M059J (cell line): ENCODE results near the gene COL6A1. TPM values are rescaled to one million over a fixed set of nuclear protein-coding genes. Genes with fewer than 3 reads are reported as not detected.
"Not testable (repeated sequence)": the region's sequence is repeated elsewhere in the genome, so short reads cannot be mapped to it uniquely, and the experiment has no call there.

Experiments used
- DNase-seq: peaks from one replicate; pipeline ENCODE4 v3.0.0-alpha.2; 2012; ENCODE audit warnings: low read depth
- total RNA-seq: library from RNA; depleted of rRNA; stranded (reverse); fragments of >200 nt; shearing (Covaris generic); gene quantifications from 2 replicates; pipeline ENCODE4 v1.2.3, GENCODE V29; 2014

The COL6A1 gene
- total RNA-seq, 1 experiment from 2014 or later = 271 TPM

DNA sequence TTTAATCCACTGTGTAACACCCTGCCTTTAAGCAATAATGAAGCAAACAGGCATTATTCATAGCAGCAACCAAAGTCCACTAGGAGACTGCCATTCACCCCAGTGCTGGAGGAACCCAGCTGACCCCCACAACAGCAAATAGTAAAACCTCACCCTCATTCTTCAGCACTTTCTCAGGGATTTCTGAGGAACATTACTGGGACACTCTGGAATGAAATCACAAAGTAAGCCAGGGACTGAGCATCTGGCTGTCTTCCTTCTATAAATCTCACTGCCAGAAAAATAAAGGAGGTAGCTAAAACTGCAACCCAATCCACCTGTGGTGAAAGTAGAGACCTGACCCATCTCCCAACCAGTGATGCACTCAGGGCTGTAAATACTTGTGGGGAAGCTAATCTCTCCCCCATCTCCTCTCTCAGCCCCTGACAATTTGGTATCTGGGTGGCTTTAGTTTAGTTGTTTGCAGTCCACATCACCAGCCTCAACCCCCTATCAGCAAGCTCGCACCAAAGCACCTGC is 47.1 kb downstream of the COL6A1 start:
- DNase-seq = no peak

DNA sequence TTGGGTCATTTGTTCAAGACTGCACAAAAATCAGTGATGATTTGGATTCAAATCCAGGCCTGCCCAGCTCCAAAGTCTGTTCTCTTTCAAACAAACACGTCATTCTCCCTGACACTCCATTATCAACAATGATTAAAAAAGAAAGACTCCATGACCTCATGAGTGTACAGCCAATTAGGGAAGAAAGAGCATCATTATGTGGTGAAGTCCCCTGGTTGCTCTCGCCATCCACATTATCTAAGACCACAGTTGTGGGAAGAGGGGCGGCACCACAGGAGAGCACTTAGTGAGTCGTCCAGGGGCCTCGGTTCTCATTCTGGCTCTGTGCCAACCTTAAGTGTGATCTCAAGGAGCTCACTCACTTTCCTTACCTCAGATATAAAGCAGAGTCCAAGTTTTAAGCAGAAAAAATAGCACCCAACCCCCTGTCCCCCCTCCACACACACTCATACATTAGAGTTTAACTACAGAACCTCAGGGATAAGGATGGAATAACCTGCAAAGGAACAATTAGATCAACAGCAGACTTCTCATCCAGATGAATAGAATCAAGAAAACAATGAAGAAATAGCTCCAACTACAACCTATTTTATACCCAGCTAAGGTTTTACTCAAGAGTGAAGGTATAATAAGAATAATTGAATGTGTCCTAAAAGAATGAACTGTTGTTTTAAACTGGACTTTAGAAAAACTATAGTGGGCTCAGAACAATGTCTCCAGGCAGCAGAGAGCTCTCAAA is 47.8 kb downstream of the COL6A1 start:
- DNase-seq = no peak

DNA sequence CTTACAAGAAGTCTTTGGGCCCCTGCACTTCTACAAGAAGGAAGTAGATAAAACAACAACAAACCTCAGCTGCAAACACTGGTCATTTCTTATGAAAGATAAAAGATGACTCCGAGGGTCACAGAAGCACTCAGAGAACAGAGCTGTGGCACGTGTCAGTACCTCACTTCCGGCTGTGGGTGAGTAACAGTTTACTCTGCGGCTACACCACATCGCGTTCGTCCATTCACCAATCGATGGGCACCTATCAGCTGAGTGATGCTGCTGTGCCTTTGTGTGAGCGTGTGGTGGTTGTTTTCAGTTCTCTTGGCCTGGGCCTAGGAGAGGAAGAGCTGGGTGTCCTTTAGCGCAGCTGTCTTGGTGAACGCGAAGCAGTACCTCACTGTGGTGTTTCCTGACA is 49.9 kb downstream of the COL6A1 start:
- no peak for DNase-seq

DNA sequence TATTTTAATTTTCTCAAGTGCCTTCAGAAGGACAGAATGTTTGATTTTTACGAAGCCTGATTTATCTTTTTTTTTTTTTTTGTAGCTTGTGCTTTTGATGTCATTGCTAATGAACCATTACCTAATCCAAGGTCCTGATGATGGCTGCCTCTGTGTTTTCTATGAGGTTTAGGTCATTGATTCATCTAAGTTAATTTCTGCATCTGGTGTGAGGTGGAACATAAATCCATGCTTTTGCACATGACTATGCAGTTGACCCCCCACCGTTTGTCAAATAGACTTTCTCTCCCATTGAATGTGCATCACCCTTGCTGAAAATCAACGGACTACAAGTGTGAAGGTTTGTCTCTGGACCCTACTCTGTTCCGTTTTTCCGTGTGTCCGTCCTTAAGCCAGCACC is 50.5 kb downstream of the COL6A1 start:
- DNase-seq = no peak

DNA sequence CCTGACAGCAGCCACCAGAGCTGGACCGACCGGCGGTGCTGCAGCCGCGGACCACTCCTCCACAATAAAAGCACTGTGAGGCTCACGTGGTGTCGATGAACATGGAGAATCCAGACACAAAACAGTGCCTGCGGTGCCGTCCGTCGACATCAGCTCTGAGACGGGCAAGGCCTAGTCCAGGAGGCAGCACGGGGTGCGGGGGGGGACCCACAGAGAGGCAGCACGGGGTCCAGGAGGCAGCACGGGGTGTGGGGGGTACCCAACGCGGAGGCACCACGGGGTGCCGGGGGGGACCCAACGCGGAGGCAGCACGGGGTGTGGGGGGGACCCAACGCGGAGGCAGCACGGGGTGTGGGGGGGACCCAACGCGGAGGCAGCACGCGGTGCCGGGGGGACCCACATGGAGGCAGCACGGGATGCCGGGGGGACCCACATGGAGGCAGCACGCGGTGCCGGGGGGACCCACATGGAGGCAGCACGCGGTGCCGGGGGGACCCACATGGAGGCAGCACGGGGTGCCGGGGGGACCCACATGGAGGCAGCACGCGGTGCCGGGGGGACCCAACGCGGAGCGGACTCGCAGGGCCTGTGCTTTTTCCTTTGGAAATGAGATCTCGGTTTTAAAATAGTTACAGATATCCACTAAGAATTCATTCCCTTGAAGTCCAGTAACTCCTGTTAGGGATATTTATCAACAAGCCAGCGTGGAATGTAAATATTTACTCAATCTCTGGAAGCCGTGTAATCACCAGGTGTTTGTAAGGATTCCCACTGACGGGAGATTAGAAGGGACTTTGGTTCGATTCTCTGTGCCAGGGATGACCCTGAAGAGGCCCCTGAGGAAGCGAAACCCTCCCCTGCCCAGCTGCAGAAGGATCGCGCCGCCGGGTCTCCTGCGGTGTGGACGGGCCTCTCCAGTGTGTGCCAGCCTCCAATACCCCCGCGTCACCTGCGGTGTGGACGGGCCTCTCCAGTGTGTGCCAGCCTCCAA is 52.1 kb downstream of the COL6A1 start:
- no peak for DNase-seq

DNA sequence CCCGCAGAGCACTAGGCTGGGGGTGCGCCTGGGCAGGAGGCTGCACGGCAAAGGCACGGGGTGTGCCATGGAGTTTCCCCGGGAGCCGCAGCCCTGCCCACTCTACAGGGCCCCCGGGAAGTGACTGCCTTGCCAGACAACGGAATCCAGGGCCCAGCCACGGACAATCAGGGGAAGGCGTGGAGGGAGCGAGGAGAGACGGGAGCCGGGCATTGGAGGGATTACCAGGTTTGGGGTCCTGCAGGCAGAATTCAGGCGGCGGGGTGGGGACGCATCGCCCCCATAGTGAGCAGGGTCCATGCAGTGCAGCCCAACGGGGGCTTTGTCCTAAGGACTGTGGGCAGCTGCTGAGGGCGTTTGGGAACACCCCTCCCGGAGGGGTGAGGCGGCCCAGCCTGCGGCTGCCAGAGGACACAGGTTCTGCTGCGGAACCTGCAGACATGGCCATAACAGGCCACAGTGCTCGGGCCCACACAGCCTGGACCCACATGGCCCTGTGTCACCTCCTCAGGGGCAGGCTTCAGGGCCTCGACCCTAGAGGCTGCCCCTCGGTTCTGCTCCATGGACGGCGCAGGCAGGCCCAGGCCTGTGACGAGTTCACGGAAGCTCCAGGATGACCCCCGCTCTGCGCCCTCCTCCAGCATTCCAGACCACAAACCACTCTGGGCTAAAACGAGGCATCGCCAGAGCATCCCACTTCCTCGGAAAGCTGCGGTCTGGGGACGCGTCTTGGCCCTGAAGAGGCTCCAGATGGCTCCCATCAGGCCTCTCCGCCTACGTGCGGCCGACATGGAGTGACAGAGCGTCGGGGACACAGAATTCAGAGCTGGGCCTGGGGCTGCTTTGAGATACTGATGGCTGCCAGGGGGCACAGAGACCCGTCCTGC is 54.5 kb downstream of the COL6A1 start:
- DNase-seq = no peak

DNA sequence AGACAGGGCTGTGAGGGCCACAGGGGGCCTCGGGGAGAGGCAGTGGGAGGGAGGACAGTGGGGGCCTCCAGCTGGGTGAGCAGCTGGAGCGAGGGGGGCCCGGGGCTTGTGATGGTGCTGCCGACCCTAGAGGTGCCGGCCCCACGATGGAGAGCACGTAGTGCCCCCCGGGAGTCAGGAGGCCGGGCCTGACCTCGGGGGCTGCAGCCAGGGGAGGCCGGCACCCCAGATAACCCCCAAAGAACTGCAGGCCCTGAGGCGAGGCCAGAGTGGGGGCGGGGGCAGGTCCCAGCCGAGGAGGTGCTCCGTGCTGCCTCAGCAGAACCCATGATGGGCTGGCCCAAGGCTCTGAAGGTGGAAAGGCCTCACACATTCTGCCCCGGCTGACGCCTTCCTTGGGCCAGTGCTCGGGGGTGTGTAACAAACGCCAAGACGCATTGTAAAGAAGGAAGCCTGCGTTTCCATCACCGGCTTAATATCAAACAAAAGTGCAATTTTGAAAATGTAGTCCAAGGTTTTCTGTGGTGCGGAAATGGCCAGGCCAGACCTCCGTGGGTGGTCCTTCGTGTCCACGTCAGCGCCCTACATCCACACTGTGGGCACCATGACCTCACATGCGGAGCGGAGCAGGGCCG is 55.2 kb downstream of the COL6A1 start:
- DNase-seq = no peak

DNA sequence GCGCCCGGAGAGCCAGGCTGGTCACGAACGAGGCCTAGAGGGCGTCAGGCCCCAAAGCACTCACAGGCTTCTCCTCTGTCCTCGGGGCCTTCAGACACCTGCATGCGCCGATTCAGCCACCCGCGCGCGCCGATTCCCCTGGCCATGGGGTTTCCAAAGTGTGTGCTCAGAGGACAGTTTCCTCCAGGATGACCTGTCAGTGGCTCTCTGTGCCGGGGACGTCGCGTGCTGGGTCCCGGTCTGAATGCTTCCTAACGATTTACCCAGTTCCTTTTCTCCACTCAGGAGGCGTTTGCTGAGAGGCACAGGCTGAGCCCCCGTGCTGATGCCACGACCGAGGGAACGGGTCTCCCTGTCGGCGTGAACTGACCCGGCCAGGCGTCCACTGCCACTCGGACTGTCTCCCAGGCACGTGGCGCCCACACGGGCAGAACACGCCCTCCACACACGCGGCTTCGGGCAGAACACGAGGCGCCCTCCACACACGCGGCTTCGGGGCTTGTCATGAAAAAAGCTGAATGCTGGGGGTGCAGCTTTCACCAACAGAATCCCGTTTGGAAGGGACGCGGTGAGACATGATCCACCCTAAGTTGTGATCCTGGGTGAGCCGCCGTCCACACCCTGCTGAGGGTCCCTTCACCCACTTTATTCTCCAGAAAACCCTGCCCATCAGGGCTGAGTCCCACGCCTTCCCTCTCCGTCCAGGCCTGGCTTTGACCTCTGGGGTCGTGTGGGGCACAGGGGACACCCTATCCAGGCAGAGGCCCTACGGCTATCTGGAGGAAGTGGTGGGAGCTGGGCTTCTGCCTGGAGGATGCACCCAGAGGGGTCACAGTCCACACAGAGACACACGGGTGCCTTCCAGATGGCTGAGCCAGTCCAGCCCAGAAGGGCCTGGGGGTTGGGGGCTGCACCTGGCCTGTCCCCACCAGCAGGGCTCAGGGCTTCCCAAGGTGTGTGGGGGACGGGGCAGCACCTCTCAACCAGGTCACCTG is 56.1 kb downstream of the COL6A1 start:
- no peak for DNase-seq

DNA sequence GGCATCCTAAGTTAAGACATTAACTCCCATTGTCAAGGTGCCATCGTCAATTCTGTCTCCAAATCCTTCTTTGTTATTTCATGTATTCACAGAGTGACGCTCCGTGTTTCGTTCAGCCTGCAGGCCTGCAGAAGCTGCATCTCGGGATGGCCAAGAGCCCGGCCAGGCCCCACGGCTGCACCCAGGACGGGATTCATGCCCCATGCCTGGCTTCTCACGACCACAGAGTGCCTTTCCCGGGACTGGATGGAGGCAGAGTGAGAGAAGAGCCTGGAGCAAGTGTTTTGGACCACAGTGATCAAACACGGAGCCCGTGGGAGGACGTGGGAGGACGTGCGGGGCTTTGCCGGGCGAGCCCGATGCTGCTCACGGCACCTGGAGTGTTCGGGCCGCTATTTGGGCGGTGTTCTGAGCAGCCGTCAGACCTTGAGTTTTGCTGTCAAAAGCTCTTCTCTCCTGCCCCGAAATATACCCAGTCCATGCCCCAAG is 56.8 kb downstream of the COL6A1 start:
- DNase-seq = no peak

DNA sequence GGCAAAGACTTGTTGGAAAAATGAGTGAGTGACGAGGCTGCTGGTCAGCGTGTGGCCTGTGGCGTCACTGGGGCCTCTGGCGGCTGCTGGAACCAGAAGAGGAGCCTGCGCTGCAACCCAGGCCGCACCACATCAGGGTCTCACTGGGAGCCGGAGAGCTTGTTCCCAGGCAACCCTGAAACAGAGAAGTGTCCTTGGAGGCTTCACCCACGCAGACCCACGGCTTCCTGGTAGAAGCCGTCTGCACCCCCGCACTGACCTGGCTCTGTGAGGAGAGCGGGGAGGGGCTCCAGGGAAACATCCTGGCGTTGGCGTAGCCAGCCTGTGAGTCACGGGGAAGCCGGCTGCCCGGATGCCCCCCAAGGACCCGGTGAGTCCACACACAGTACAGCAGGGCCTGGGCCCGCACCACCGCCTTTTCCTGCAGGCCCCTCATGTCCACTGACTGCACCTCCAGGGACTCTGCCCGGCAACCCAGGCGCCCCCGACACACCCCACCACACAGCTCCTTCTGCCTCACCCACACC is 57.4 kb downstream of the COL6A1 start:
- DNase-seq = peak; percentile 81

DNA sequence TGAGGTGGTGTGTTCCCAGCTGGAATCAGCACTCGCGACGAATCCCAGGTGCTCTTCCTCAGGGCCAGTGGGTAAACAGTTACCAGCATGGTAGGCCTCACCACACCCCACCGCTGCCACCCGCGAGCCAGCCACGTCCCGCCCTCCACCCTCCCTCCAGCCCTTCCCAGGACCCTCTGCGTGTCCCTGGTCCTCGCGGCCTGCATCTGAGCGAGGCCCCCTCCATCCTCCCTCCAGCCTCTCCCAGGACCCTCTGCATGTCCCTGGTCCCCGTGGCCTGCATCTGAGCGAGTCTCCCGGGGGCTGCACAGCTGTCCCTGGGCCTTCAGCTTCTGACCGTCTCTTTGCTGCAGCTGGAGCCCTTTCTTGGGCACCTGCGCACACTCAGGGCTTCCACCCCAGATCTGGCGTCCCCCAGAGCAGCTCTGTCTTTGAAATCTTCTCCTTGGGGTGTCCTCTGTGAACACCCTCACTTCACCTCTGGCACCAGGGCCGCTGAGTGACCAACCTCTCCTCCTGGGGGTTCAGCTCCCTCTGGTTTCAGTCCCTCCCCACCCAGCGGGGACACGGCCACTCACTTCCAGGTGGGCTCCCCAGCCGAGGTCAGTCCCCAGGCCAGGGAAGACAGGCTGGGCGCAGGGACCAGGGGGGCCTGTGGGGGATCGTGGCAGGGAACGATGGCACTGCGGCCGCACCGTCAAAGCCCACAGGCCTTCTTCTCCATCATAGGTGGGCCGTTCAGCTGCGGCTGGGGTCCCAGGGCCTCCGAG is 58.5 kb downstream of the COL6A1 start:
- DNase-seq = no peak

DNA sequence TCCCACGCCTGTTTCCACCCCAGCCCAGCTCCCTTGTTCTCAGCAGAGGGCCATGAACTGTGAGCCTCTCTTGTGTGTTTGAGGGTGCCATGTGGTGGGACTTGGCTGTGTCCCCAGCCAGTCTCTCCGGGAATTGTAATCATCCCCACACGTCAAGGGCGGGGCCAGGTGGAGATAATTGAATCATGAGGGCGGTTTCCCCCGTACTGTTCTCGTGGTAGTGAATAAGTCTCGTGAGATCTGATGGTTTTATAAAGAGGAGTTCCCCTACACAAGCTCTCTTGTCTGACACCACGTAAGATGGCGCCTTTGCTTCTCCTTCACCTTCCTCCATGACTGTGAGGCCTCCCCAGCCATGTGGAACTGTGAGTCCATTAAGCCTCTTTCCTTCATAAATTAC is 59.1 kb downstream of the COL6A1 start:
- DNase-seq = no peak

DNA sequence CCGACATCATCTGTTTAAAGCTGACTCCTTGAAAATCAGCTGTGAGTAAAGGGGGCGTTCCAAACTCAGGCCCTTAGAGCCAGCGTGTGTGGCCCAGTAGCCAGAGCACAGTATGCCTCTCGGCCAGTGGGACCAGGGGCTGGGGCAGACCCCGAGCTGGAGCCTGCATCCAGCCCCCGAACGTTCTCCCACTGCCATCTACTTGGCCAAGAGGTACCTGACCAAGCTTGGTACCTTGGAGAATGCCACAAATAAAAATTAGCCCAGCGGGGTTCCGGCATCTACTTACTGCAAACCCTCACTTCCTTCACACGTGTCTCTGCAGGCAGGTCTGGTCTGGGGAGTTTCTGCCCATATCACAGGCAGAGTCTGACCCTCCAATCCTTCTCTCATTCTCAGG is 59.6 kb downstream of the COL6A1 start:
- no peak for DNase-seq

DNA sequence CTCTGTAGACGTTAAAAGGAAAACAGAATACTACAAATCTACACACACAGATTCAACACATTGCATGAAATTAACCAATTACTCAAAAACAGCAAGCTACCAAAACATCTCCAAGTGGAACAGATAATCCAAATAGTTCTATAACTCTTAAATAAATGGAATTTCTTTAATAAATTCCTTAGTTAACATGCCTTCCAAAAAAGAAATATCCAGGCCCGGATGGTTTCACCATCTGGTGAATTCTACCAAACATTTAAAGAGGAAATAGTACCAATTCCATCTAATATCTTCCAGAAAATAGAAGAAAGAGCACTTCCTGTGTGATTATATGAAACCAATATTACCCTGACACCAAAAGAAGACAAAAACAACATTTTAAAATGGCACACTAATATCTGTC is 63.6 kb downstream of the COL6A1 start:
- no peak for DNase-seq

DNA sequence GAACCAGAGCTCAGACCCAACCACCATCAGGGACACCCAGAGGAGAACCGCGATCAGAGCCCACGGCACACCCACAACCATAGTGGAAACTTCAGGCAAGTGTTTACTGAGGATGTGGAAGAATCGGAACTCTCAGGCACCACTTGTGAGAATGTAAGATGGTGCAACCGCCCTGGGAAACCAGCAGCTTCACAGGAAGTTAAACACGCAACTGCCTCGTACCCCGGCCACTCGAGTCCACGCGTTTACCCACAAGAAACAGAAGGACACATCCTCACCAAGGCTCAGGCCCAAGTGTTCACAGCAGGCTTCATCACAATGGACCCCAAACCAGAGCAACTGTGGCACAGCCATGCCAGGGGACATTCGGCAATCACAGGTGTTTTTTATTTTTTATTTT is 64.9 kb downstream of the COL6A1 start:
- no peak for DNase-seq

DNA sequence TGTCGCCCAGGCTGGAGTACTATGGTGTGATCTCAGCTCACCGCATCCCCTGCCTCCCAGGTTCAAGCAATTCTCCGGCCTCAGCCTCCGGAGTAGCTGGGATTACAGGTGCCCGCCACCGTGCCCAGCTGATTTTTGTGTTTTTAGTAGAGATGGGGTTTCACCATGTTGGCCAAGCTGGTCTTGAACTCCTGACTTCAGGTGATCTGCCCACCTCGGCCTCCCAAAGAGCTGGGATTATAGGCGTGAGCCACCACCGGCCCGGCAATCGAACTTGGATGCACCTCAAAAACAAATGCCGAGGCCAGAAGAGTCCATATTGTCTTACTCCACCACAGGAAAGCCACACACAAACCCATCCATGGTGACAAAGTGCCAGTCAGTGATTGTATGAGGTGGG is 65.3 kb downstream of the COL6A1 start:
- not testable (repeated sequence) for DNase-seq

DNA sequence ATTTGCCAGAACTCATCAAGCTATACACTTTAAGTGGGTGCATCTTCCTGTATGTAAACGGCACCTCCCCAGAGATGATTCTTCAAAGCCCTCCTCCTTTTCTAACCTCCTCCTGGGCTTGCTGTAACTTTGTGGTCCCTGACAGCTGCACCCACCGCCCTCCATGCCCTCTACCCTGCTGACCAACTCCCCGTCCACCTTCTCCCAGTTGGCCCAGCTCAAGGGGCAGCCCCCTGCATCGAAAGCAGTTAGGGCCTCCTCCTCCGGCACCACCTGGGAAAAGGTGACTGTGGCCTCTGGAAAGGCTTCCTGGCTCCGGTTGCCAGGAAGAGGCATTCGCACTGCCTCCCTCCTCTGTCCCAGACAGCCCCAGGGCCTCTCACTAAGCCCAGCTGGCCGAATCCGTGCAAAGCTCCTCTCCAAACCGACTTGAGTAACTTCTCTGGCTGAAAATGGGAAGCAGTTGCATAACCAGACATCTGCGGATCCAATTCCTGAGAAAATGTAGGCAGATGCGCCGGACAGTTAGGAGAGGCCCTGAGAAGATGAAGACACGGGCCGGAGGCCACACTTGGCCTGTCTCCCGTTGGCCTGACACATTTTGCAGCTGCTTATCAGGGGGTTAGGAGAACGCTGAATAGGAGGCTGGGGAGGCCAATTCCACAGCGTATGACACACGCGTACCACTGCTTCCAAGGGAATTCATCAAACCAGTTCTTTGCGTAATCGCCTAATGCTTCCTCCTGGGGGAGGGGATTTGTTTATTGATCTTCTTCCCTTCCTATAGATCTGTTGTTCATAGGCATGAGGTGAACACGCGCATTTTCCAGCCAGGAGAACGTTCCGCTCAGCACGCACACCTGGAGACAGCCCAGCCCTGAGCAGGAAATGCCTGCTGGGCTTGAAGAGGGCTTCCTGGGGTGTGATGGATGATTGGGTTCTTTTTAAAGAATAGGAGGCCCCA is 67.6 kb downstream of the COL6A1 start:
- DNase-seq = peak; percentile 94
